Stimulated activated naive B cell treated with anti-CD40 and anti-IgM and Interleukin-4, amounts not matched to agents 10 μg/mL and 1 μg/mL and 100 μg/mL, for 72 hours (primary cell): ENCODE measurements around the gene PITPNB.

ENCODE experiments used
- ATAC-seq, 2 donors: fragments of 150-1000 bp; cut with Tn5 transposase; replicated peaks; 2 replicates each; pipeline ENCODE4 v1.10.0; 2021; ENCODE audit warnings: moderate library complexity in 1 of 2
- DNase-seq: peaks from one replicate; pipeline ENCODE4 v3.0.0; 2021
- H3K27ac Mint-ChIP-seq: one replicate; pipeline ENCODE4 v1.8.0; 2022; ENCODE audit warnings: mild to moderate bottlenecking, mixed read lengths
- H3K27me3 Mint-ChIP-seq, 2 donors: one replicate each; pipeline ENCODE4 v1.8.0; 2022; ENCODE audit warnings: mixed read lengths in 2 of 2
- H3K36me3 Mint-ChIP-seq, 2 donors: one replicate each; pipeline ENCODE4 v1.8.0; 2022; ENCODE audit warnings: mixed read lengths in 2 of 2, mild to moderate bottlenecking in 1 of 2
- H3K4me1 Mint-ChIP-seq, 2 donors: one replicate each; pipeline ENCODE4 v1.8.0; 2022; ENCODE audit warnings: mixed read lengths in 2 of 2, mild to moderate bottlenecking in 1 of 2
- H3K4me3 Mint-ChIP-seq, 2 donors: one replicate each; pipeline ENCODE4 v1.8.0; 2022; ENCODE audit warnings: mild to moderate bottlenecking in 2 of 2, mixed read lengths in 2 of 2, moderate library complexity in 1 of 2
- H3K9me3 Mint-ChIP-seq, 2 donors: one replicate each; pipeline ENCODE4 v1.8.0; 2022; ENCODE audit warnings: mixed read lengths in 2 of 2, mild to moderate bottlenecking in 1 of 2

PITPNB gene

GRCh38 chr22:27834364-27835185 lies 84.5 kb downstream of the PITPNB start:
- ATAC-seq (no peak), DNase-seq (no peak)
- H3K4me3 Mint-ChIP-seq = no peak overlapping the region
- H3K9me3 Mint-ChIP-seq = peaks cover 4 to 13% of the 10 kb centered on the region in 2 donors
- peaks cover 0 to 5% of the 10 kb centered on the region in 2 donors for H3K4me1 Mint-ChIP-seq
- no peak overlapping the region for H3K27ac Mint-ChIP-seq
- no peaks in the 10 kb centered on the region for H3K27me3 Mint-ChIP-seq
- peaks cover 48 to 58% of the 10 kb centered on the region in 2 donors for H3K36me3 Mint-ChIP-seq

GRCh38 chr22:27833803-27834202 lies 85.3 kb downstream of the PITPNB start:
- Mint-ChIP-seq H3K27ac (no peak overlapping the region), H3K9me3 (peaks cover 3 to 12% of the 10 kb centered on the region in 2 donors), H3K36me3 (peaks cover 48 to 57% of the 10 kb centered on the region in 2 donors), H3K27me3 (no peaks in the 10 kb centered on the region), H3K4me3 (no peak overlapping the region), H3K4me1 (peaks cover 0 to 5% of the 10 kb centered on the region in 2 donors)
- DNase-seq (no peak), ATAC-seq (no peak)

- no peak for ATAC-seq
- H3K4me3 Mint-ChIP-seq = no peak overlapping the region
Measured at GRCh38 chr22:27832606-27833005, 86.5 kb downstream of the PITPNB start.

GRCh38 chr22:27829620-27830019 lies 89.4 kb downstream of the PITPNB start:
- ATAC-seq (no peak), DNase-seq (no peak)
- H3K4me3 Mint-ChIP-seq = no peak overlapping the region
- no peaks in the 10 kb centered on the region for H3K27me3 Mint-ChIP-seq
- peaks cover 35 to 48% of the 10 kb centered on the region in 2 donors for H3K36me3 Mint-ChIP-seq
- peaks cover 0 to 5% of the 10 kb centered on the region in 2 donors for H3K4me1 Mint-ChIP-seq
- no peak overlapping the region for H3K27ac Mint-ChIP-seq
- H3K9me3 Mint-ChIP-seq = peaks cover 0 to 4% of the 10 kb centered on the region in 2 donors

More at GRCh38 chr22:27832606-27833005, 86.5 kb downstream of the PITPNB start:
- Mint-ChIP-seq H3K4me1 (peaks cover 0 to 5% of the 10 kb centered on the region in 2 donors), H3K36me3 (peaks cover 41 to 52% of the 10 kb centered on the region in 2 donors), H3K27ac (no peak overlapping the region), H3K27me3 (no peaks in the 10 kb centered on the region), H3K9me3 (peaks cover 0 to 6% of the 10 kb centered on the region in 2 donors)
- no peak for DNase-seq

GRCh38 chr22:27827604-27828587 lies 91.2 kb downstream of the PITPNB start:
- no peak for DNase-seq

GRCh38 chr22:27825174-27825573 lies 93.9 kb downstream of the PITPNB start:
- ATAC-seq = no peak
- peaks cover 27 to 46% of the 10 kb centered on the region in 2 donors for H3K36me3 Mint-ChIP-seq
- DNase-seq = no peak
- H3K27ac Mint-ChIP-seq = no peak overlapping the region
- no peaks in the 10 kb centered on the region for H3K4me1 Mint-ChIP-seq
- peaks cover 0 to 4% of the 10 kb centered on the region in 2 donors for H3K9me3 Mint-ChIP-seq
- H3K27me3 Mint-ChIP-seq = no peaks in the 10 kb centered on the region
- H3K4me3 Mint-ChIP-seq = no peak overlapping the region

More at GRCh38 chr22:27827604-27828587, 91.2 kb downstream of the PITPNB start:
- peaks cover 29 to 43% of the 10 kb centered on the region in 2 donors for H3K36me3 Mint-ChIP-seq
- no peak overlapping the region for H3K27ac Mint-ChIP-seq
- no peak for ATAC-seq
- no peak overlapping the region for H3K4me3 Mint-ChIP-seq
- peaks cover 0 to 4% of the 10 kb centered on the region in 2 donors for H3K9me3 Mint-ChIP-seq
- H3K4me1 Mint-ChIP-seq = peaks cover 0 to 5% of the 10 kb centered on the region in 2 donors
- no peaks in the 10 kb centered on the region for H3K27me3 Mint-ChIP-seq

GRCh38 chr22:27823221-27823620 lies 95.8 kb downstream of the PITPNB start:
- peaks cover 22 to 35% of the 10 kb centered on the region in 2 donors for H3K36me3 Mint-ChIP-seq
- peaks cover 0 to 4% of the 10 kb centered on the region in 2 donors for H3K27me3 Mint-ChIP-seq
- no peak for ATAC-seq
- H3K27ac Mint-ChIP-seq = no peak overlapping the region
- H3K4me1 Mint-ChIP-seq = no peaks in the 10 kb centered on the region
- H3K4me3 Mint-ChIP-seq = no peak overlapping the region
- peaks cover 0 to 7% of the 10 kb centered on the region in 2 donors for H3K9me3 Mint-ChIP-seq
- DNase-seq = no peak

GRCh38 chr22:27820896-27821866 lies 97.9 kb downstream of the PITPNB start:
- Mint-ChIP-seq H3K4me1 (no peaks in the 10 kb centered on the region), H3K4me3 (no peak overlapping the region), H3K9me3 (peaks cover 0 to 7% of the 10 kb centered on the region in 2 donors), H3K27me3 (peaks cover 9 to 15% of the 10 kb centered on the region in 2 donors), H3K36me3 (peaks cover 18 to 25% of the 10 kb centered on the region in 2 donors), H3K27ac (no peak overlapping the region)
- no peak for DNase-seq
- no peak for ATAC-seq

- Mint-ChIP-seq H3K36me3 (no peaks in the 10 kb centered on the region), H3K4me3 (no peak overlapping the region), H3K4me1 (no peaks in the 10 kb centered on the region), H3K9me3 (peaks cover 0 to 3% of the 10 kb centered on the region in 2 donors), H3K27me3 (peaks cover 9 to 16% of the 10 kb centered on the region in 2 donors), H3K27ac (no peak overlapping the region)
- DNase-seq (no peak), ATAC-seq (no peak)
Measured at GRCh38 chr22:27816552-27816951, 102.5 kb downstream of the PITPNB start.

- ATAC-seq (no peak), DNase-seq (no peak)
- Mint-ChIP-seq H3K27me3 (peaks cover 9 to 18% of the 10 kb centered on the region in 2 donors), H3K9me3 (peaks cover 0 to 3% of the 10 kb centered on the region in 2 donors), H3K36me3 (no peaks in the 10 kb centered on the region), H3K4me1 (no peaks in the 10 kb centered on the region), H3K27ac (no peak overlapping the region), H3K4me3 (no peak overlapping the region)
Measured at GRCh38 chr22:27815826-27816530, 103.1 kb downstream of the PITPNB start.

GRCh38 chr22:27814993-27815392 lies 104.1 kb downstream of the PITPNB start:
- no peaks in the 10 kb centered on the region for H3K36me3 Mint-ChIP-seq
- H3K27ac Mint-ChIP-seq = no peak overlapping the region
- DNase-seq (no peak), ATAC-seq (no peak)
- no peak overlapping the region for H3K4me3 Mint-ChIP-seq
- H3K27me3 Mint-ChIP-seq = peaks cover 9 to 18% of the 10 kb centered on the region in 2 donors
- peaks cover 0 to 2% of the 10 kb centered on the region in 2 donors for H3K9me3 Mint-ChIP-seq
- no peaks in the 10 kb centered on the region for H3K4me1 Mint-ChIP-seq

GRCh38 chr22:27811778-27812177 lies 107.3 kb downstream of the PITPNB start:
- H3K27ac Mint-ChIP-seq = no peak overlapping the region
- H3K36me3 Mint-ChIP-seq = no peaks in the 10 kb centered on the region
- H3K27me3 Mint-ChIP-seq = peaks cover 13 to 27% of the 10 kb centered on the region in 2 donors
- no peak overlapping the region for H3K4me3 Mint-ChIP-seq
- H3K9me3 Mint-ChIP-seq = no peaks in the 10 kb centered on the region
- ATAC-seq (no peak), DNase-seq (no peak)
- H3K4me1 Mint-ChIP-seq = no peaks in the 10 kb centered on the region
